CD4-positive, CD25-positive, alpha-beta regulatory T cell (primary cell): Measurements from ENCODE around the gene VWA7. TPM values are rescaled to one million over a fixed set of nuclear protein-coding genes. Genes with fewer than 3 reads are reported as not detected.

Experiments used
- ATAC-seq, 2 donors: fragments of 150-1000 bp; cut with Tn5 transposase; one replicate each; pipeline ENCODE4 v1.10.0; 2021; ENCODE audit warnings: low read depth in 2 of 2, moderate number of reproducible peaks in 2 of 2, moderate library complexity in 1 of 2
- DNase-seq, 3 donors: peaks; one replicate each; pipeline versions ENCODE4 v3.0.0 to v3.0.0-alpha.2; 2012 to 2022; ENCODE audit warnings: mixed read lengths in 1 of 3
- H3K27ac ChIP-seq: one replicate; pipeline ENCODE4 v1.7.0; 2013; ENCODE audit warnings: mild to moderate bottlenecking, low read length; ENCODE audit not compliant: insufficient read depth, poor library complexity, severe bottlenecking
- H3K27me3 ChIP-seq: one replicate; pipeline ENCODE4 v1.7.0; 2013; ENCODE audit warnings: low read length; ENCODE audit not compliant: control insufficient read depth, insufficient read depth
- H3K36me3 ChIP-seq: one replicate; pipeline ENCODE4 v1.7.0; 2013; ENCODE audit warnings: mild to moderate bottlenecking, low read length, moderate library complexity; ENCODE audit not compliant: control insufficient read depth, insufficient read depth
- H3K4me1 ChIP-seq: 2 replicates; pipeline ENCODE4 v1.7.0; 2013; ENCODE audit warnings: mild to moderate bottlenecking, low read length; ENCODE audit not compliant: insufficient read depth, control insufficient read depth, poor library complexity, severe bottlenecking
- H3K4me3 ChIP-seq: one replicate; pipeline ENCODE4 v1.7.0; 2013; ENCODE audit warnings: low read depth, mild to moderate bottlenecking, low read length, moderate library complexity
- H3K9me3 ChIP-seq, 2 experiments: 1 replicate in 1 of 2; 2 replicates in 1 of 2; pipeline ENCODE4 v1.7.0; 2013; ENCODE audit warnings: low read length in 2 of 2, mild to moderate bottlenecking in 1 of 2, moderate library complexity in 1 of 2; ENCODE audit not compliant: control insufficient read depth in 2 of 2
- H3K27ac Mint-ChIP-seq, 3 donors: one replicate each; pipeline ENCODE4 v1.8.0; 2020 to 2022; ENCODE audit warnings: mild to moderate bottlenecking in 3 of 3, mixed read lengths in 3 of 3, moderate library complexity in 2 of 3
- H3K27me3 Mint-ChIP-seq: one replicate; pipeline ENCODE4 v1.8.0; 2022; ENCODE audit warnings: mild to moderate bottlenecking, mixed read lengths
- H3K36me3 Mint-ChIP-seq: one replicate; pipeline ENCODE4 v1.8.0; 2020; ENCODE audit warnings: mixed read lengths
- H3K4me1 Mint-ChIP-seq, 4 donors: one replicate each; pipeline ENCODE4 v1.8.0; 2020 to 2022; ENCODE audit warnings: mixed read lengths in 4 of 4, mild to moderate bottlenecking in 1 of 4
- H3K4me3 Mint-ChIP-seq, 4 donors: one replicate each; pipeline ENCODE4 v1.8.0; 2020 to 2022; ENCODE audit warnings: mild to moderate bottlenecking in 4 of 4, mixed read lengths in 4 of 4, moderate library complexity in 3 of 4
- H3K9me3 Mint-ChIP-seq, 7 donors: one replicate each; pipeline ENCODE4 v1.8.0; 2020 to 2022; ENCODE audit warnings: mixed read lengths in 7 of 7, mild to moderate bottlenecking in 3 of 7, moderate library complexity in 2 of 7
- polyA plus RNA-seq, 4 donors: library from polyadenylated mRNA; unstranded; fragments of 300-500 nt; fragmentation: Illumina TruSeq; gene quantifications; one replicate each; pipeline ENCODE4 v1.2.3, GENCODE V29; 2021
- total RNA-seq: library from RNA; stranded (reverse); gene quantifications from one replicate; pipeline ENCODE4 v1.2.3, GENCODE V29; 2022

VWA7 gene
- total and polyA plus RNA-seq, 5 donors from 2014 or later: 0.91 to 6.8 (median 1.2) TPM

- H3K27ac ChIP-seq: peak overlapping the region; percentile 91
- peak overlapping the region; percentile 97 to 99 (median 98) for H3K4me3 Mint-ChIP-seq
- H3K27ac Mint-ChIP-seq: peak overlapping the region; percentile 89 to 95 (median 94)
- no peaks in the 10 kb centered on the region for H3K9me3 ChIP-seq
- peak; percentile 65 to 88 (median 76) for DNase-seq
- peak overlapping the region; percentile 80 for H3K4me3 ChIP-seq
- peak in 1 of 2 donors; percentile 26 for ATAC-seq
- peaks cover 18 to 77% (median 46%) of the 10 kb centered on the region in 4 donors for H3K4me1 Mint-ChIP-seq
- H3K36me3 Mint-ChIP-seq: peaks cover 6% of the 10 kb centered on the region
- H3K4me1 ChIP-seq: peaks cover 69% of the 10 kb centered on the region
- H3K27me3 Mint-ChIP-seq: no peaks in the 10 kb centered on the region
- no peaks in the 10 kb centered on the region for H3K27me3 ChIP-seq
- no peaks in the 10 kb centered on the region for H3K9me3 Mint-ChIP-seq
- H3K36me3 ChIP-seq: peaks cover 12% of the 10 kb centered on the region
Observed at GRCh38 chr6:31737991-31738979, 38.8 kb downstream of the VWA7 start.

GRCh38 chr6:31737315-31737990 is 39.7 kb downstream of the VWA7 start:
- peaks cover 18 to 81% (median 49%) of the 10 kb centered on the region in 4 donors for H3K4me1 Mint-ChIP-seq
- Histone ChIP-seq H3K4me1 (peaks cover 69% of the 10 kb centered on the region), H3K4me3 (peak overlapping the region; percentile 93), H3K27me3 (no peaks in the 10 kb centered on the region), H3K9me3 (no peaks in the 10 kb centered on the region), H3K27ac (peak overlapping the region; percentile 91), H3K36me3 (peaks cover 18% of the 10 kb centered on the region)
- DNase-seq (no peak), ATAC-seq (no peak)
- peak overlapping the region; percentile 97 to 99 (median 98) for H3K4me3 Mint-ChIP-seq
- H3K9me3 Mint-ChIP-seq: no peaks in the 10 kb centered on the region
- H3K36me3 Mint-ChIP-seq: peaks cover 9% of the 10 kb centered on the region
- no peaks in the 10 kb centered on the region for H3K27me3 Mint-ChIP-seq
- H3K27ac Mint-ChIP-seq: peak overlapping the region; percentile 89 to 95 (median 94)

GRCh38 chr6:31736768-31737314 is 40.3 kb downstream of the VWA7 start:
- Mint-ChIP-seq H3K27me3 (no peaks in the 10 kb centered on the region), H3K36me3 (peaks cover 14% of the 10 kb centered on the region), H3K27ac (peak overlapping the region; percentile 89 to 95 (median 94)), H3K4me3 (peak overlapping the region; percentile 97 to 99 (median 98)), H3K4me1 (peaks cover 18 to 85% (median 50%) of the 10 kb centered on the region in 4 donors), H3K9me3 (no peaks in the 10 kb centered on the region)
- Histone ChIP-seq H3K27ac (peak overlapping the region; percentile 91), H3K4me1 (peaks cover 69% of the 10 kb centered on the region), H3K27me3 (no peaks in the 10 kb centered on the region), H3K4me3 (peak overlapping the region; percentile 93), H3K9me3 (no peaks in the 10 kb centered on the region), H3K36me3 (peaks cover 22% of the 10 kb centered on the region)
- DNase-seq (no peak), ATAC-seq (no peak)

GRCh38 chr6:31736021-31736767 is 40.9 kb downstream of the VWA7 start, which contains the start of gene CLIC1:
Gene CLIC1, minus strand, starts transcription at chr6:31736530. Its CDS starts 230 bp downstream, at chr6:31736300.
- Histone ChIP-seq H3K9me3 (no peaks in the 10 kb centered on the region), H3K36me3 (peaks cover 28% of the 10 kb centered on the region), H3K27ac (peak within 1 kb of the TSS; percentile 91), H3K27me3 (no peaks in the 10 kb centered on the region), H3K4me1 (peaks cover 69% of the 10 kb centered on the region), H3K4me3 (peak within 1 kb of the TSS; percentile 93)
- no peaks in the 10 kb centered on the region for H3K27me3 Mint-ChIP-seq
- peaks cover 18% of the 10 kb centered on the region for H3K36me3 Mint-ChIP-seq
- peak; percentile 4 to 13 for ATAC-seq
- H3K27ac Mint-ChIP-seq: peak within 1 kb of the TSS; percentile 89 to 95 (median 94)
- peak within 1 kb of the TSS; percentile 97 to 99 (median 98) for H3K4me3 Mint-ChIP-seq
- no peaks in the 10 kb centered on the region for H3K9me3 Mint-ChIP-seq
- DNase-seq: peak; percentile 46 to 78 (median 71)
- H3K4me1 Mint-ChIP-seq: peaks cover 18 to 89% (median 50%) of the 10 kb centered on the region in 4 donors

GRCh38 chr6:31734821-31735406 is 42.2 kb downstream of the VWA7 start:
- Mint-ChIP-seq H3K36me3 (peaks cover 18% of the 10 kb centered on the region), H3K4me1 (peaks cover 18 to 89% (median 53%) of the 10 kb centered on the region in 4 donors), H3K27ac (peak overlapping the region; percentile 89 to 95 (median 94)), H3K27me3 (no peaks in the 10 kb centered on the region), H3K4me3 (peak overlapping the region; percentile 97 to 99 (median 98)), H3K9me3 (no peaks in the 10 kb centered on the region)
- peaks cover 62% of the 10 kb centered on the region for H3K4me1 ChIP-seq
- peaks cover 35% of the 10 kb centered on the region for H3K36me3 ChIP-seq
- DNase-seq (peak; percentile 35 to 76 (median 56)), ATAC-seq (peak; percentile 52 to 66)
- H3K27ac ChIP-seq: peak overlapping the region; percentile 91
- H3K4me3 ChIP-seq: peak overlapping the region; percentile 93
- H3K27me3 ChIP-seq: no peaks in the 10 kb centered on the region
- no peaks in the 10 kb centered on the region for H3K9me3 ChIP-seq

GRCh38 chr6:31734247-31734820 is 42.8 kb downstream of the VWA7 start:
- peak overlapping the region; percentile 91 for H3K27ac ChIP-seq
- no peaks in the 10 kb centered on the region for H3K27me3 ChIP-seq
- H3K4me1 ChIP-seq: peaks cover 64% of the 10 kb centered on the region
- H3K36me3 ChIP-seq: peaks cover 35% of the 10 kb centered on the region
- ATAC-seq (no peak), DNase-seq (no peak)
- H3K4me3 Mint-ChIP-seq: peak overlapping the region; percentile 97 to 99 (median 98)
- H3K9me3 Mint-ChIP-seq: no peaks in the 10 kb centered on the region
- H3K9me3 ChIP-seq: no peaks in the 10 kb centered on the region
- H3K27ac Mint-ChIP-seq: peak overlapping the region; percentile 89 to 95 (median 94)
- peaks cover 18% of the 10 kb centered on the region for H3K36me3 Mint-ChIP-seq
- H3K4me3 ChIP-seq: peak overlapping the region; percentile 93
- peaks cover 14 to 85% (median 49%) of the 10 kb centered on the region in 4 donors for H3K4me1 Mint-ChIP-seq
- no peaks in the 10 kb centered on the region for H3K27me3 Mint-ChIP-seq
